SH-SY5Y (cell line): ENCODE data around the gene SERTAD3.

Source experiments
- GATA2 ChIP-seq: IDR thresholded peaks from 2 replicates; pipeline ENCODE4 v1.6.1; 2011; ENCODE audit warnings: mild to moderate bottlenecking, low read depth, low read length
- GATA3 ChIP-seq: IDR thresholded peaks from 2 replicates; pipeline ENCODE4 v1.6.1; 2011; ENCODE audit warnings: low read depth, mild to moderate bottlenecking, low read length, moderate library complexity

- TF ChIP-seq GATA2 (no peak), GATA3 (no peak)
Observed at GRCh38 chr19:40486017-40486416, 41.9 kb upstream of the SERTAD3 start.
